AG08395 (cell line): ENCODE data around the gene CELF1.
"Not testable (repeated sequence)": the region's sequence is repeated elsewhere in the genome, so short reads cannot be mapped to it uniquely, and the experiment has no call there.

Experiments
- DNase-seq: peaks from one replicate; pipeline ENCODE4 v3.0.0; 2012; ENCODE audit warnings: mixed read lengths, low spot score

Gene CELF1

DNA sequence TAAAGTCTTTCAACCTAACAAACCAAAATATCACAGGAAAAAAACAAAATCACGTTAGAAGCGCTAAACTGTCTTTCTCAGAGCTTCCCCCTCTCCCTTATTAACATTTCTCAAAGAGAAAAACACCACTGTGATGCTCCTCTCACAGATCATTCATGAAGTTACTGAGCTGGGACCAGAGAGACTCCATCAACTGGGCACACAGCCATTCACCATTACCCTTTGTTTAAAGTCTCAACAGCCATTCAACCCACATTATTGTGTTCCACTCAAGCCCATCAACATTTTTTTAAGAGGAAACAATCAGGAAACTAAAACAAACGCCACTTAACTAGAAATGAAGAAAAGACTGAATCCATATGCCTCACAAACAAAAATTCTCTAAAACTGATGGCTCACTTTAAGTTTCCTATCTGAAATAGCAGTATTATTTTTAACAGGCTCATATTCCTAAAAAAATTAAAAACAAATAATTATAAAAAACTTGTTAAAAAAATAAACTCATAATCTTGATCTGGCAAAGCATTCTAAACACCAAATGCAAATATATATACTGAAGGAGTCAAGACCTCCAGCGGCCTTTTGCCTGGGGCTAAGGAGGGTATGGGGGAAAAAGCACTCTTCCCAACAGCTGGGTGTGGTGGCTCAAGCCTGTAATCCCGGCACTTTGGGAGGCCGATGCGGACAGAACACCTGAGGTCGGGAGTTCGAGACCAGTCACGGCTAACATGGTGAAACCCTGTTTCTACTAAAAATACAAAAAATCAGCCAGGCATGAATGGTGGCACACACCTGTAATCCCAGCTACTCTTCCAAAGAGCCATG is 14.0 kb downstream of the CELF1 start:
- DNase-seq, result no peak

DNA sequence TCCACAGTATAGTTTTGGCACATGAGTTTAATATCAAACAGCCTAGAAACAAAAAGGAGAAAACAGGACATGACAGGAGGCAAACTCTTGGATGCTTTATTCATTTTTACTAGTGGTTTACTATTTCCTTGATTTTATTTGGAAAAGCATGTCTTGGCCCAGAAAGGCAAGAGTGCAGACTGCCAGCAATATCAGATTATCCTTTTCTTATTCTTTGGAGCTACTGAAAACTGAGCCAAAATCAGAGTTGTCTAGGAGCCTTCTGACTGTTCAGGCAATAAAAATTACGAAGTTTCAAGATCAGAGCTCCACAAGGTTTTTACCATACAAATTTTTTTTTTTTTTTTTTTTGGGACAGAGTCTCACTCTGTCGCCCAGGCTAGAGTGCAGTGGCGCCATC is 16.0 kb downstream of the CELF1 start:
- DNase-seq, result no peak

- DNase-seq, result no peak
Observed at GRCh38 chr11:47534704-47535251, 18.2 kb downstream of the CELF1 start.

DNA sequence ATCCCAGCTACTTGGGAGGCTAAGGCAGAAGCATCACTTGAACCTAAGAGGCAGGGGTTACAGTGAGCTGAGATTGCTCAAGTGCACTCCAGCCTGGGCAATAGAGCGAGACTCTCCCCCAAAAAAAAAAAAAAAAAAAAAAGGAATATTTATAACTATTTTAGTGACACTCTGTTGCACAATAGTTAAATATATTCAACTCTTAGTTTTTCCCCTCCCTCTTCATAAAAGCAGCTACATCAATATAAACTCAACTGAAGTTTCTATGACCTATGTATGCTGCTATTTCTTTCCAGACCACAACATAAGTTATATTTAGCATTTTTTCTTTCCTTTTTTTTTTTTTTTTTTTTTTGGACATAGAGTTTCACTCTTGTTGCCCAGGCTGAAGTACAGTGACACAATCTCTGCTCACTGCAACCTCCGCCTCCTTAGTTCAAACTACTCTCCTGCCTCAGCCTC is 19.2 kb downstream of the CELF1 start:
- DNase-seq, result peak; percentile 54

GRCh38 chr11:47532597-47533213 is 20.2 kb downstream of the CELF1 start:
- DNase-seq, result no peak

DNA sequence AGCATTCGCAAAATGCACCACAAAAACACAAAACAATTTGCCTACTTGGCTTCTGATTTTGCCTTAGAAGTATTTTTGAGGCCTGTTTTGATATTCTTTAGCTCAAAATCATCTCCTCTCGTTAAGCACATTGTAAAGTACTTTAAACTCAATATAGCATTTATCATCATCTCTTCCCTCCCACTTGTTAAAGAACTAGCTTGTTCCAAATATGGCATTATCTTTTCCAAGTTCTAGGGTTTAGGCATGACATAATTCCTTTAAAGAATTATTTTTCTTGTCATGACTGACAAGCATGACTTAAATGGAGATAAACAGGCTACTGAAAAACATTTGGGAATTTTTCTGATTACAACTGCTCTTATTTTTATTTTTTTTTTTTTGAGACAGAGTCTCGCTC is 21.3 kb downstream of the CELF1 start:
- no peak for DNase-seq

DNA sequence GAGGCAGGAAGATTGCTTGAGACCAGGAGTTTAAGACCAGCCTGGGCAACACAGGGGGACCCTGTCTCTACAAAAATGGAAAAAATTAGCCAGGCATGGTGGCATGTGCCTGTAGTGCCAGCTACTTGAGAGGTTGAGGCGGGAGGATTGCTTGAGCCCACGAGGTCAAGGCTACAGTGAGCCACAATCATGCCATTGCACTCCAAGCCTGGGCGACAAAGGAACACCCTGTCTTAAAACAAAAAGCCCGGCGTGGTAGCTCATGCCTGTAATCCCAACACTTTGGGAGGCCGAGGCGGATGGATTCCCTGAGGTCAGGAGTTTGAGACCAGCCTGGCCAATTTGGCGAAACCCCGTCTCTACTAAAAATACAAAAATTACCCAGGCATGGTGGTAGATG is 22.2 kb downstream of the CELF1 start:
- DNase-seq, result not testable (repeated sequence)

- DNase-seq, result no peak
Observed at GRCh38 chr11:47529951-47530350, 23.0 kb downstream of the CELF1 start.

- DNase-seq, result no peak
Observed at GRCh38 chr11:47527186-47527585, 25.7 kb downstream of the CELF1 start.

GRCh38 chr11:47526032-47526431 is 26.9 kb downstream of the CELF1 start:
- not testable (repeated sequence) for DNase-seq

DNA sequence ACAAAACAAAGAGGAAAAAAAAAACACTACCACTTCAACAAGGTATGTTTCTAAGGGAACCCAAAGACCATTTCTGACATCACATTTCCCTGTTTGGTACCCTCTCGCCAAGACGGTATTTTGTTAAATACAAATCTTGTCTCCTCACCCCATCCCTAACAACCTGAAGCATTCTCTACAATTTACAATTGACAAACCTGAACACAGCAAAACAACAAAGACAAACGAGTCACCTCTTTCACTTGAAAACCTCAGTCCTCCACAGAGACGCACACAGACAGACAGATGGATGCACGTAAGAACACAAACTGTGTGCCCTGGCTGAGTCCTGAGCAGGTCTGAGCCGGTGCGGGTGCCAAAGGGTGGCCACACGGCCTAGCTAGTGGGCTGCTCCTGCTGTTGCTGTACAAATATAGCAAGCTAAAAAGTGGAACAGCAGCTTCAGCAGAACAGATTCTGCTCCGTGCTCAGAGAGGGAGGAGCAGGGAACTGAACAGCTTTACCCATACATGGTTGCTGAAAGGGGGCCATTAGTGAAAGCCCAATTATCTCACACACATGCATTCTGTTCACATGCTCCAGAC is 28.5 kb downstream of the CELF1 start:
- DNase-seq, result peak; percentile 20

- peak; percentile 73 for DNase-seq
Observed at GRCh38 chr11:47523490-47524225, 29.3 kb downstream of the CELF1 start.

DNA sequence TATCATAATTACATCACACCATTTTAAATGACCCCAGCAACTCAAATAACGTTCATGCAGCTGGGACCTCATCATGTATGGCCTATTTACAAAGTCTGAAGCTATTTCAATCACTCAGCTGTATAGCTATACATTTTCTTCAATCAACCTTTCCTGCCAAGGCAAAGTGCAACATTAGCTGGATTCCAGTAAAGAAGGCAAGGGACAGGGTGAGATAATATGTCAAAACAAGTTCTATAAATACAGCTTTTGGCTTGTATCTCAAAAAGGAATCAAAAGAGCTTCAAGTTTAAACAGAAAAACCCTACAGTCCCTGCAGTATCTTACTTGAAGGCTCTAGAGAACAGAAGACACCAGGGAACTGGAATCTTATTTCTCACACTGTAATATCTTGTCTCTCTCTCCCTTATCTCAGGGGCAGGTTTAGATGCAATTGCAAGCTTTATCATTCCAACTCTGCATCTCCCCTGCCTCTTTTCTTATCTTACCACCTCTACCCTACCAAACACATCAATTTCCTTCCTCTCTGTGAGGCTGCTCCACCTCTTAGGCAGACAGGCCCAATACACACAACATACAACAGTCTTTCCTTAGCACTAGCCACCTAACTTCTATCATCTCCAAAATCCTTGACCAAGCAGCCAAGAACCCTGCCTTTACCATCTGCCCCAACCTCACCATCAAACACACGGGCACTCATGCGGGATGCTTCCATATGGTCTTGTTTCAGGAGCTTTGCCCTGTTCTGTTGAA is 34.5 kb downstream of the CELF1 start:
- no peak for DNase-seq

DNA sequence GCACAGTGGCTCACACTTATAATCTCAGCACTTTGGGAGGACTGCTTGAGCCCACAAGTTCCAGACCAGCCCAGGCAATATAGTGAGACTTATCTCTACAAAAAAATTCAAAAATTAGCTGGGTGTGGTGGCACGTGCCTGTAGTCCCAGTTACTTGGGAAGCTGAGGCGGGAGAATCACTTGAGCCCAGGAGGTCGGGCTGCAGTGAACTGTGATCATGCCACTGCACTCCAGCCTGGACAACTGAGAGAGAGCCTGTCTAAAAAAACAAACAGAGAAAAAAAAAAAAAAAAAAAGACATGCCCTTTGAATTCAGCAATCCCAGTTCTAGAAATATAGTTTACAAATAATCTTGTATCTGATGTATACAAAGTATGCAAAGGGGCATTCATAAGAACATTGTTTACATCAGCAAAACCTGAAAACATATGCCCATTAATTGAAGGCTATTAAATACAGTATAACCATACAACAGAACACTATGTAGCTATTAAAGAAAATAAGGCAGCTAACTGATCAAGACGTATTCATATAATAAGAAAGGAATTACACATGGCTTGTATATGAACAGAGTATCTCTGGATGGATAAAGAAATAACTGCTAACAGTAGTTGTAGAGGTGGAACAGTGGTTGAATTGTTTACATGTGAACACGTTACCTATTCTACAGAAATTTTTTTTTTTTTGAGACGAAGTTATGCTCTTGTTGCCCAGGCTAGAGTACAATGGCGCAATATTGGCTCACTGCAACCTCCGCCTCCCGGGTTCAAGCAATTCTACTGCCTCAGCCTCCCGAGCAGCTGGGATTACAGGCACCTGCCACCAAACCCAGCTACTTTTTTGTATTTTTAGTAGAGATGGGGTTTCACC is 35.7 kb downstream of the CELF1 start:
- no peak for DNase-seq

DNA sequence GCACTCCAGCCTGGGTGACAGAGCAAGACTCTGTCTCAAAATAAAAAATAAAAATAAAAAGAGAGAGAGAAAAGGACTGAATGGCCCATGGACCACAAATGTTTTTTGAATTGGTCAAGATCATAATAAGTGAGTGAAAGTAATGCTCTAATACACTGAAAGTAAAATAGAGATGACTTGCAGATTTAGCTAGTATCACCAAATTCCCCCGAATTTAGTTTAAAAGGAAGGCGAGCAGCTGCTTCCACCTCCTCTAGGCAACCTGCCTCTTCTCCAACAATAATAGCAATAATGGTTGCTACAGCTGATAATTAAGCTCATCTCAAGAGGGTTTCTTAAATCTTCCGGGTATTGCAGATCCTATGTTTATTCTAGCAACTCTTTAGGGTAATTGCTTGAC is 36.8 kb downstream of the CELF1 start:
- DNase-seq, result no peak

- DNase-seq, result peak; percentile 66
Observed at GRCh38 chr11:47514825-47515647, 37.9 kb downstream of the CELF1 start.

- no peak for DNase-seq
Observed at GRCh38 chr11:47512701-47513100, 40.2 kb downstream of the CELF1 start.

DNA sequence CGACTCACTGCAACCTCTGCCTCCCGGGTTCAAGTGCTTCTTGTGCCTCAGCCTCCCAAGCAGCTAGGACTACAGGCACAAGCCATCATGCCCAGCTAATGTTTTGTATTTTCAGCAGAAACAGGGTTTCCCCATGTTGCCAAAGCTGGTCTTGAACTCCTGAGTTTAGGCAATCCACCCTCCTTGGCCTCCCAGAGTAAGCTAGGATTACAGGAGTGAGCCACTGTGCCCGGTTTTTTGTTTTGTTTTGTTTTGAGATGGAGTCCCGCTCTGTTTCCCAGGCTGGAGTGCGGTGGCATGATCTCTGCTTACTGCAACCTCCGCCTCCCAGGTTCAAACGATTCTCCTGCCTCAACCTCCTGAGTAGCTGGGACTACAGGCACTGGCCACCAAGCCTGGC is 41.0 kb downstream of the CELF1 start:
- DNase-seq, result no peak

DNA sequence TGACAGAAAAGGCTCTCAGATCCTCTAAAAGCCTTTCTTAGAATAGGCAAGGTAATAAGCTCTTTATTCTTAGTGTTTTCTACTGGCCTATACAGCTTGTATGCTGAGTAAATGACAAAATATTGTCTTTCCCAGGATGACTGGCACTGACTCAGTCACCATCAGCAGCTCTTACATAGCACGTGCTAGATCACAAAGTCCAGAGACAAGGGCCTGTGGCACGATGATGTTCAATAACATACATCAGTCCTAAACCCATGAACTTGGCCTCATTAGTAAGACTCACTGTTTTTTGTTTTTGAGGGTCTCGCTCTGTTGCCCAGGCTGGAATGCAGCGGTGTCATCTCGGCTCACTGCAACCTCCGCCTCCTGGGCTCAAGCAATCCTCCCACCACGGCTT is 42.7 kb downstream of the CELF1 start:
- DNase-seq, result no peak
